Kidney epithelial cell (primary cell): Measurements from ENCODE around the gene GJA3. TPM values are rescaled to one million over a fixed set of nuclear protein-coding genes. Genes with fewer than 3 reads are reported as not detected.

Source experiments
- DNase-seq: peaks from one replicate; pipeline ENCODE4 v3.0.0-alpha.2; 2010; ENCODE audit warnings: low read depth
- H3K27me3 ChIP-seq: 2 replicates; pipeline ENCODE4 v1.6.0; 2011; ENCODE audit warnings: low read length; ENCODE audit not compliant: control insufficient read depth, insufficient read depth
- H3K36me3 ChIP-seq: 2 replicates; pipeline ENCODE4 v1.5.1; 2011; ENCODE audit warnings: low read length; ENCODE audit not compliant: control insufficient read depth, insufficient read depth
- H3K4me3 ChIP-seq: 2 replicates; pipeline ENCODE4 v1.5.1; 2011; ENCODE audit warnings: low read depth, mild to moderate bottlenecking, control low read depth, low read length
- CTCF ChIP-seq: IDR thresholded peaks from 2 replicates; pipeline ENCODE4 v1.5.1; 2011; ENCODE audit warnings: mild to moderate bottlenecking, moderate library complexity, low read length, control low read depth, inconsistent platforms; ENCODE audit not compliant: insufficient read depth, poor library complexity, severe bottlenecking
- total RNA-seq: library from RNA; depleted of rRNA; stranded (reverse); fragments of >200 nt; gene quantifications from 2 replicates; pipeline ENCODE4 v1.2.3, GENCODE V29; 2015

The GJA3 gene
- total RNA-seq, 1 donor from 2014 or later = 1.0 TPM

DNA sequence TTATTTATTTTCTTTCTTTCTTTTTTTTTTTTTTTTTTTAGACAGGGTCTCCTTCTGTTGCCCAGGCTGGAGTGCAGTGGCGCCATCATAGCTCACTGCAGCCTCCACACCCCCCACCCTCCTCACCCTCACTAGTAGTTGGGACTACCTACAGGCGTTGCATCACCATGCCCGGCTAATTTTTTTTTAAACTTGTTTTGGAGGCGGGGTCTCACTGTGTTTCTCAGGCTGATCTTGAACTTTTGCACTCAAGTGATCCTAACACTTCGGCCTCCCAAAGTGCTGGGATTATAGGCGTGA lies 33.6 kb downstream of the GJA3 start:
- Histone ChIP-seq H3K4me3 (no peak overlapping the region), H3K27me3 (peaks cover 8% of the 10 kb centered on the region), H3K36me3 (no peaks in the 10 kb centered on the region)
- no peak for TF ChIP-seq CTCF
- DNase-seq = no peak

DNA sequence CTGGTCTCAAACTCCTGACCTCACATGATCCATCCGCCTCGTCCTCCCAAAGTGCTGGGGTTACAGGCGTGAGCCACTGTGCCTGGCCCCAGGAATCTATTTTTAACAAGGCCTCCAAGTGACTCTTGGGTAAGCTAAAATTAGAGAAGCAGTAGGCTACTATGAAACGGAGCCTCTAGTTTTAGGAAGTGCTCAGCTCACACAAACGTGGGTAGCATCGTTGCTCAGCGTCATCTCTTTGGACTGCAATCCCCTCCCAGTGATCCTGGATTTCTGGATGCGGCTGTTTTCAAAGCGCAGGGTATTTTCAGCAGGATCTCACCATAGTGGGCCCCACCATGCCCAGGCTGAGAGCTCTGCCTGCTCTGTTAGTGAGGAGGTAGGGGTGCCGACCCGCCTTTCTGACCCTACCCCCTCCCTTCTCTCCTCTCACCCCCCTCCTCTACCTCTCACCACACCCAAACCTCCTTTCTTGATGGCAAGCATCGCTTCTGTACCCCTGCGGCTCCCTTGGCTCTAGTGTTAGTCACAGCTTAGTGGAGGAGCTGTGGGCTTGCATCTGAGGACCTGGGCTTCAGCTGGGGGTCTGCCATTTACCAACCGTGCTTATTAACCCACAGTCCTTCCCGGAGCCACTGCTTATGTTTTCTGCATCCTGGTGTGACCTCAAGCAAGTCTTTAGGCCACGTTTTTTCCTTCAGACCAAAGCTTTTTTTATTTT lies 34.2 kb downstream of the GJA3 start:
- DNase-seq = no peak
- no peak for TF ChIP-seq CTCF
- H3K27me3 ChIP-seq = peaks cover 5% of the 10 kb centered on the region
- no peaks in the 10 kb centered on the region for H3K36me3 ChIP-seq
- no peak overlapping the region for H3K4me3 ChIP-seq

GRCh38 chr13:20125783-20126165 lies 35.1 kb downstream of the GJA3 start:
- no peak for TF ChIP-seq CTCF
- no peaks in the 10 kb centered on the region for H3K36me3 ChIP-seq
- no peak overlapping the region for H3K4me3 ChIP-seq
- H3K27me3 ChIP-seq = peaks cover 5% of the 10 kb centered on the region
- DNase-seq = no peak

DNA sequence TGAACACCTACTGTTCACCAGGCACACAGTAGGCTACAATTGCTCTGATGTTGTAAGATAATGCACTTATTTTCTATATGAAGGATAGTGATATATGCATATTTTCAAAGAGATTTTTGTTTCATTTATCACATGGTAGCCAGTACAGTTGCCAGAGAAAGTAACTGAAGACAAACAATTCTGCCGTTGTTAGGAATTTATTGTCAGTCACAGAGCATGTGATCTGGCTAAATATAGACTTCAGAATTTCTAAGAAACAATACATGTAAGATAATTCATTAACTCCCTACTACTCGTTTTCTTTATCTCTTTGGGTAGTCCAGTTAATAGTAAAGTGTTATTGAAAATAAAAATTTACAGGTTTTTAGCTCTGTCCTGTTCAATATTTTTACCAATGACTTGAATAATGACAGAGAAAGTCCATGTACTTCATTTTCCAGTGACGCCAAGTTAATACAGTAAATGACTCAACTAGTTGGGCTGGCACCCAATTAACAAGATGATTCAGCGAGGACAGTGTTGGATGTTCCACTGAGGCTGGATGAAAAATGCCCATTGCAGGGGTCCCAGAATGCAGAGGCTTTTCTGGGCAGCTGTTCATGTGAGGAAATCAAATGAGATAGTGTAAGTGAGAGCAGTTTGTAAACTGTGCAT lies 35.6 kb downstream of the GJA3 start:
- no peak for DNase-seq
- H3K4me3 ChIP-seq = no peak overlapping the region
- H3K27me3 ChIP-seq = peaks cover 5% of the 10 kb centered on the region
- no peak for TF ChIP-seq CTCF
- H3K36me3 ChIP-seq = no peaks in the 10 kb centered on the region

GRCh38 chr13:20124303-20124702 lies 36.5 kb downstream of the GJA3 start:
- no peak for DNase-seq
- Histone ChIP-seq H3K36me3 (no peaks in the 10 kb centered on the region), H3K4me3 (no peak overlapping the region), H3K27me3 (peaks cover 5% of the 10 kb centered on the region)
- TF ChIP-seq CTCF = no peak

DNA sequence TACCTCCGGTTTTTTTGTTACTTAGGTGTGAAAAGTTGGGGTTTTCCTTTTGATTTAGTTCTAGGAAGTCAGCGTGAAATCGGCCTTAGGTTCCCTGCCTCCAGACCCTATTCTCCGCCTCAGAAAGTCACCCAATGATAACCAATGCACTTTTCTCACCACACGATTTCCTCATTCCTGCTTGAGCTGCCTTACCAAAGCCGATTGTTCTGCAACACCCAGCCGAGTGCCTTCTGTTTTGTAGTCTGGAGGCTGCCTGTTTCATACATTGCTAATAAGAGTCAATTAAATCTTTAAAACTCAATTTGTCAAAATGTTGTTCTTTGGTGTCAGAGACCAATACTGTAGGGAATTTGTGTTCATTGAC lies 39.7 kb downstream of the GJA3 start:
- H3K4me3 ChIP-seq = peak overlapping the region; percentile 38
- no peaks in the 10 kb centered on the region for H3K27me3 ChIP-seq
- DNase-seq = no peak
- no peak for TF ChIP-seq CTCF
- no peaks in the 10 kb centered on the region for H3K36me3 ChIP-seq
